Cardiac fibroblast (primary cell): Measurements from ENCODE around the gene PRSS38.

Experiments
- DNase-seq, 2 donors: peaks; one replicate each; pipeline versions ENCODE4 v3.0.0 to v3.0.0-alpha.2; 2010; ENCODE audit warnings: low read depth in 2 of 2
- H3K4me3 ChIP-seq, 2 donors: replicated peaks in 1 of 2; 1 replicate in 1 of 2; 2 replicates in 1 of 2; pipeline ENCODE4 v1.5.1; 2011; ENCODE audit warnings: low read depth in 2 of 2, low read length in 2 of 2, mild to moderate bottlenecking in 2 of 2, moderate library complexity in 1 of 2
- CTCF ChIP-seq: IDR thresholded peaks from one replicate; pipeline ENCODE4 v1.5.1; 2011; ENCODE audit warnings: low read depth, mild to moderate bottlenecking, low read length, inconsistent platforms

PRSS38 gene

DNA sequence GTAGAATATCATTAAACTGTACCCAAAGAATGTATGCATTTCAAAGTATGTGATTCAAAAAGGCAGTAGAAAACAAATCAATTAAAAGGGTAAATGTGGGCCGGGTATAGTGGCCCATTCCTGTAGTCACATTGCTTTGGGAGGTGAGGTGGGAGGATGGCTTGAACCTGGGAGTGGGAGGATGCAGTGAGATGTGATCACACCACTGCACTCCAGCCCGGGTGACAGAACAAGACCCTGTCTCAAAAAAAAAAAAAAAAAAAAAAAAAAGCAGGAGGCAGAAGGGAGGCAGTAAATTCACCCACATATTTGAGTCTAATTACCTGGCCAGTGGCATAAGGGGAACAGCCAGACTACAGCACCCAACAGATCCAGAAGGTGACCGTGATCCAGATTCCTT lies 17.9 kb upstream of the PRSS38 start:
- DNase-seq: no peak
- no peak for TF ChIP-seq CTCF
- no peak overlapping the region for H3K4me3 ChIP-seq

DNA sequence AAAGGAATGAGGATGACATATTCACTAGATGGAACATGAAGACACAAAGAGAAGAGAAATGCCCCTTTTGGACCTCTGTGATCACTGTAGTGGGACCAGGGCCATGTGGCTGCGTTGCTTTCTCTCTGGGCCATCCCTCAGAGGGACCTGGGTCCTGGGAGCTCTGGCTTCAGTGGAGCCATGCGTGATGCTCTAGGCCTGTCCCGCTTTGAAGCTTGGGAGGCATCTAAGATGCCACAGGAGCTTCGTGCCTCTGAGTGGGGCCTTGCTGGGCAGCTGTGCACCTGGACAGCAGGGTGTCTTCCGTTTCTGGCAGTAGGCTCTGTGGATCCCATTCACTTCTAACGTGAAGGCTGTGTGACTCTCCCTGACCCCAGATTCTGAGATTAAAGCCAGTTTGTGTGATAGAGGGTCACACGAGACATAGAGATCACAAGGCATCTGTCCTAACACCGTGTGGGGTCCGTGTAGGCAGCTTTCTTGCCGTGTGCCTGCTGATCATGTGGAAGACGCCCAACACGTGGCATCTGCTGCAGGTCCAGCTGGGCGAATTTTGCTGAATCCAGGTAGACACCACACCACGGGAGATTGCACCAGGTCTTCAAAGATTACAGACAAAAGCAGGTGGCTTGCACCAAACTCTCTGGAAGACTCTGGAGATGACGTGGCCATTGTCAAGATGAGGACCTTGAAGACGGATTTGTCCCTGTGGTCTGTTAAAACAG lies 17.2 kb upstream of the PRSS38 start:
- no peak overlapping the region for H3K4me3 ChIP-seq
- no peak for TF ChIP-seq CTCF
- DNase-seq: no peak

- DNase-seq: no peak
- no peak for TF ChIP-seq CTCF
- no peak overlapping the region for H3K4me3 ChIP-seq
These were observed 15.7 kb upstream of the PRSS38 start for GRCh38 chr1:227799756-227800155.

- no peak for DNase-seq
- no peak overlapping the region for H3K4me3 ChIP-seq
- TF ChIP-seq CTCF: no peak
These were observed 11.5 kb upstream of the PRSS38 start for GRCh38 chr1:227803933-227804332.

DNA sequence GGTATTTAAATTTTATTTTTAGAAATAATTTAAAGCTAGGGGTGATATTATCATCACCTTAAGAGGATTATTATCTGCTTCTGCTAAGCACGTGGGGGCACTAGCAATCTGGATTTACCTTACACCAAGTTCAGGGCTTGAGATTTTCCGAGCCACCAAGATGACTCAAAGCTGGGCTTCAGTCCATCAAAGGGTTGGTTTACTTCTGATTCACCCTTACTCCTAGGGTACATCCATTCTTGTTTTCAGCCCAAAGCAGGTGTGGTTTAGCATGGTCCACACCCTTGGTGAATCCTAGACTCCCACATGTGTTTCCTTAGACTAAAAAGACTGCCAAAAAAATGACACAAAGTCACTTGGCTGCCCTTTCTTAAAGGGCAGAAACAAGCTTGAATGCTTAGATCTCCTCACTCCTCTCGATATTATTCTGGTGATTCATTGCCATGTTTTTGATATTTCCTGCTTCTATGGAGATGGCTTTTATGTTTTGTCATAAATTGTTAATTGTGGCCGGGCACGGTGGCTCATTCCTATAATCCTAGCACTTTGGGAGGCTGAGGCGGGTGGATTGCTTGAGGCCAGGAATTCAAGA lies 9.8 kb upstream of the PRSS38 start:
- peak; percentile 67 to 95 for DNase-seq
- no peak for TF ChIP-seq CTCF
- H3K4me3 ChIP-seq: no peak overlapping the region

DNA sequence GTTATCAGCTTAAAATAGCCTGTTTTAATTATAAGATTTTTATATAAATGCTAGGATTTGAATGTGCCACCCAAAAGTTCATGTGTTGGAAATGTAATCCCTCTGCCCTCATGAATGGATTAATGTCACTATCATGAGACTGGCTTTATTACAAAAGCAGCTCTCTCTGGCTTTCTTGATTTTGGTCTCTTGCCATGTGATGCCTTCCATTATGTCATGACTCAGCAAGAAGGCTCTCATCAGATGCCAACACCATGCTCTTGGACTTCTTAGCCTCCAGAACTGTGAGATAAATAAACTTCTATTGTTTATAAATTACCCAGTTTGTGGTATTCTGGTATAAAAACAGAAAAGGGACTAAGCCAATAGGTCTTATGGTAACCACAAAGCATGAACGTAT lies 6.9 kb upstream of the PRSS38 start:
- peak in 1 of 2 donors; percentile 40 for DNase-seq
- TF ChIP-seq CTCF: no peak
- no peak overlapping the region for H3K4me3 ChIP-seq
